ENCODE measurements around the gene HMCN2. TPM values are rescaled to one million over a fixed set of nuclear protein-coding genes. Genes with fewer than 3 reads are reported as not detected.

The HMCN2 gene
- total and polyA plus RNA-seq, 2 of the 4 experiments (the other 2 are of a cell fraction), result 0.02 TPM; not detected in 1

DNA sequence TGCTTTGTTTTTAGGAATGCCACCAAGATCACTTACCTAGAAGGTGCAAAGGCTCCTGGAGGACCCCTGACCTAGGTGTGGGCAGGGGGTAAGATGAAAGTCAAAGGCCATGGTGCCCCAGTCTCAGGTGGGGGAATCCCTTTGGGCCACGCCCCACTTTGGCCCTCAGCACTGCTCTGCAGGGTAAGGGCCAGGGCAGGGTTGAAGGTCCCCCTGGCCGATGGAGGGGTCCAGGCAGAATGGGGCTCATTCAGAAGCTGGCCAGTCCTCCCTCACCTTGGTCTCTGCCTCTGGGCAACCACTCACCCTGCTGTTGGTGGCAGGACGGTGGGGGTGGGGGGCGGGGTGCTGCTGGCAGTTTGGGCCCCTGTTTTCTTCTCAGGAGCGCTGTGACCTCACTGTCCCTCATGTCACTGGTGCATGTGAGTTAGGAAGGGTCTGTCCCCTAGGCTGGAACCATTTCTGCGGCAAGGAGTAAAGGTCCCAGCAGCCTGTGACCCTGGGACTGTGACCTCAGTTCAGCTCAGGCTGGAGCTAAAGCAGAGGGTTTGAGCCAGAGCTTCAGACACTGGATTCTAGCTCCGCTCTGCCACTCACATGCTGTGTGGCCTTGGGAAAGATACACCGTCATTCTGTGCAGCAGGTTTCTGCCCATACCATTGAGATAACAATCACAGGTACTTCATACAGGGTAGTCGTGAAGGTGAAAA lies 177.3 kb downstream of the HMCN2 start:
- Histone ChIP-seq H3K9ac (ENCODE audit: low read depth, low read length) (no peak overlapping the region), H2BK20ac (ENCODE audit: low read depth, low read length) (no peak overlapping the region), H3K23ac (ENCODE audit: low read depth, low read length) (no peak overlapping the region), H2AK9ac (replicated peaks; ENCODE audit: low read depth, low read length, poor library complexity) (no peak overlapping the region), H3K56ac (ENCODE audit: extremely low read depth, insufficient read depth, low read length) (no peak overlapping the region), H4K5ac (ENCODE audit: low read depth, low read length) (no peak overlapping the region), H2BK120ac (ENCODE audit: low read depth, low read length) (no peak overlapping the region), H3K4ac (ENCODE audit: low read depth, low read length) (no peak overlapping the region), H4K91ac (ENCODE audit: insufficient read depth, low read depth, low read length) (no peak overlapping the region), H4K20me1 (ENCODE audit: insufficient read depth, low read length) (no peaks in the 10 kb centered on the region), H3K36me3 (ENCODE audit: control insufficient read depth, insufficient read depth, low read length) (no peaks in the 10 kb centered on the region), H3K9me3 (ENCODE audit: control insufficient read depth, insufficient read depth, low read length) (peaks cover 3% of the 10 kb centered on the region), H3K4me1 (ENCODE audit: control insufficient read depth, insufficient read depth, low read length) (peaks cover 27% of the 10 kb centered on the region), H3K9me1 (ENCODE audit: insufficient read depth, low read length) (peaks cover 11% of the 10 kb centered on the region; the same call in 1 of the 2 replicates), H2AK5ac (ENCODE audit: low read depth, low read length) (no peak overlapping the region), H3K79me1 (ENCODE audit: low read depth in 1 of 2, low read length in 2 of 2) (no peaks in the 10 kb centered on the region), H2AFZ (replicated peaks; ENCODE audit: low read length, poor library complexity) (no peak overlapping the region), H3K18ac (ENCODE audit: low read depth, low read length) (no peak overlapping the region), H3K14ac (replicated peaks; ENCODE audit: low read depth, low read length) (no peak overlapping the region), H3K4me3 (ENCODE audit: insufficient read depth, low read depth, low read length) (no peak overlapping the region), H4K8ac (ENCODE audit: low read depth in 2 of 2, low read length in 2 of 2) (no peak overlapping the region), H3K4me2 (ENCODE audit: low read depth, low read length) (no peak overlapping the region), H2BK5ac (ENCODE audit: low read depth, low read length, poor library complexity, severe bottlenecking) (no peak overlapping the region), H3K27me3 (ENCODE audit: control insufficient read depth, insufficient read depth, low read length) (peaks cover 9% of the 10 kb centered on the region), H3K27ac (ENCODE audit: insufficient read depth, low read length) (no peak overlapping the region), H2BK15ac (ENCODE audit: low read depth, low read length) (no peak overlapping the region)
- DNase-seq (no peak), ATAC-seq (ENCODE audit: low read depth) (no peak)
- intact Hi-C loops (cut with micrococcal nuclease), result no loop called here
- ChIA-PET POLR2A (ENCODE audit: unreplicated experiment) (no interaction called here), CTCF (no interaction called here)
- BruUV-seq (replicated peaks), result no TSS peak
- TF ChIP-seq, protein P1, sequence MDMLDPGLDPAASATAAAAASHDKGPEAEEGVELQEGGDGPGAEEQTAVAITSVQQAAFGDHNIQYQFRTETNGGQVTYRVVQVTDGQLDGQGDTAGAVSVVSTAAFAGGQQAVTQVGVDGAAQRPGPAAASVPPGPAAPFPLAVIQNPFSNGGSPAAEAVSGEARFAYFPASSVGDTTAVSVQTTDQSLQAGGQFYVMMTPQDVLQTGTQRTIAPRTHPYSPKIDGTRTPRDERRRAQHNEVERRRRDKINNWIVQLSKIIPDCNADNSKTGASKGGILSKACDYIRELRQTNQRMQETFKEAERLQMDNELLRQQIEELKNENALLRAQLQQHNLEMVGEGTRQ (IDR thresholded peaks at IDR 0.05; ENCODE audit: low read depth, low read length), result no peak
- TF ChIP-seq CEBPB (IDR thresholded peaks at IDR 0.05; ENCODE audit: low read depth, low read length) (no peak), MAZ (IDR thresholded peaks at IDR 0.05; ENCODE audit: borderline replicate concordance, low read depth, low read length) (no peak), MXI1 (IDR thresholded peaks at IDR 0.05; ENCODE audit: borderline replicate concordance, low read depth, low read length) (no peak), NFE2L2 (IDR thresholded peaks at IDR 0.05; ENCODE audit: low read depth, low read length) (no peak), RFX5 (IDR thresholded peaks at IDR 0.05; ENCODE audit: low read depth, low read length) (no peak), RAD21 (IDR thresholded peaks at IDR 0.05; ENCODE audit: low read length) (no peak), CHD1 (IDR thresholded peaks at IDR 0.05; ENCODE audit: low read depth, low read length) (no peak), SMC3 (IDR thresholded peaks at IDR 0.05; ENCODE audit: low read depth, low read length) (no peak), FOS (IDR thresholded peaks at IDR 0.05; ENCODE audit: low read depth, low read length) (no peak), MAFK (IDR thresholded peaks at IDR 0.05; ENCODE audit: low read depth, low read length) (no peak), POLR2A (IDR thresholded peaks at IDR 0.05; ENCODE audit: low read depth, low read length) (no peak), RCOR1 (IDR thresholded peaks at IDR 0.05; ENCODE audit: insufficient replicate concordance, low read length) (no peak), BHLHE40 (IDR thresholded peaks at IDR 0.05; ENCODE audit: low read depth, low read length) (no peak)
- TF ChIP-seq, protein P2, sequence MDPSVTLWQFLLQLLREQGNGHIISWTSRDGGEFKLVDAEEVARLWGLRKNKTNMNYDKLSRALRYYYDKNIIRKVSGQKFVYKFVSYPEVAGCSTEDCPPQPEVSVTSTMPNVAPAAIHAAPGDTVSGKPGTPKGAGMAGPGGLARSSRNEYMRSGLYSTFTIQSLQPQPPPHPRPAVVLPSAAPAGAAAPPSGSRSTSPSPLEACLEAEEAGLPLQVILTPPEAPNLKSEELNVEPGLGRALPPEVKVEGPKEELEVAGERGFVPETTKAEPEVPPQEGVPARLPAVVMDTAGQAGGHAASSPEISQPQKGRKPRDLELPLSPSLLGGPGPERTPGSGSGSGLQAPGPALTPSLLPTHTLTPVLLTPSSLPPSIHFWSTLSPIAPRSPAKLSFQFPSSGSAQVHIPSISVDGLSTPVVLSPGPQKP (IDR thresholded peaks at IDR 0.05; ENCODE audit: borderline replicate concordance, low read depth, low read length), result no peak
- TF ChIP-seq, protein P3, sequence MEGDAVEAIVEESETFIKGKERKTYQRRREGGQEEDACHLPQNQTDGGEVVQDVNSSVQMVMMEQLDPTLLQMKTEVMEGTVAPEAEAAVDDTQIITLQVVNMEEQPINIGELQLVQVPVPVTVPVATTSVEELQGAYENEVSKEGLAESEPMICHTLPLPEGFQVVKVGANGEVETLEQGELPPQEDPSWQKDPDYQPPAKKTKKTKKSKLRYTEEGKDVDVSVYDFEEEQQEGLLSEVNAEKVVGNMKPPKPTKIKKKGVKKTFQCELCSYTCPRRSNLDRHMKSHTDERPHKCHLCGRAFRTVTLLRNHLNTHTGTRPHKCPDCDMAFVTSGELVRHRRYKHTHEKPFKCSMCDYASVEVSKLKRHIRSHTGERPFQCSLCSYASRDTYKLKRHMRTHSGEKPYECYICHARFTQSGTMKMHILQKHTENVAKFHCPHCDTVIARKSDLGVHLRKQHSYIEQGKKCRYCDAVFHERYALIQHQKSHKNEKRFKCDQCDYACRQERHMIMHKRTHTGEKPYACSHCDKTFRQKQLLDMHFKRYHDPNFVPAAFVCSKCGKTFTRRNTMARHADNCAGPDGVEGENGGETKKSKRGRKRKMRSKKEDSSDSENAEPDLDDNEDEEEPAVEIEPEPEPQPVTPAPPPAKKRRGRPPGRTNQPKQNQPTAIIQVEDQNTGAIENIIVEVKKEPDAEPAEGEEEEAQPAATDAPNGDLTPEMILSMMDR (conservative IDR thresholded peaks at IDR 0.05; ENCODE audit: low read depth, low read length), result no peak
- dilution Hi-C loops (cut with HindIII; ENCODE audit: low sequenced_read_pairs, unreplicated experiment), result no loop called here
- WGBS, 2 experiments (ENCODE audit: extremely low coverage in 2 of 2, insufficient read length in 1 of 2), result 80% methylated on average over 4 of the region's 9 CpGs; no CpG with 5 or more reads in 1 of the 2 experiments
- in situ Hi-C loops (cut with MboI; ENCODE audit: low sequenced_read_pairs), result no loop called here
